Activated naive CD4-positive, alpha-beta T cell (primary cell): ENCODE data around the gene USP53.
"Not testable (repeated sequence)": the region's sequence is repeated elsewhere in the genome, so short reads cannot be mapped to it uniquely, and the experiment has no call there.

Experiments
- DNase-seq, 4 experiments: peaks; one replicate each; lab custom pipeline; 2025; lab: John Stamatoyannopoulos, UW

USP53 gene

GRCh38 chr4:119229908-119230687 is 17.6 kb downstream of the USP53 start:
- DNase-seq: no peak

GRCh38 chr4:119231491-119231890 is 19.0 kb downstream of the USP53 start:
- DNase-seq: no peak

- DNase-seq: no peak
Observed at GRCh38 chr4:119232286-119232685, 19.8 kb downstream of the USP53 start.

- no peak for DNase-seq
Observed at GRCh38 chr4:119233191-119233590, 20.7 kb downstream of the USP53 start.

- DNase-seq: no peak
Observed at GRCh38 chr4:119233750-119234149, 21.2 kb downstream of the USP53 start.

- DNase-seq: no peak
Observed at GRCh38 chr4:119237201-119237600, 24.7 kb downstream of the USP53 start.

- no peak for DNase-seq
Observed at GRCh38 chr4:119237642-119238041, 25.1 kb downstream of the USP53 start.

- DNase-seq: no peak
Observed at GRCh38 chr4:119238068-119238722, 25.7 kb downstream of the USP53 start.

- DNase-seq: no peak
Observed at GRCh38 chr4:119240128-119240527, 27.6 kb downstream of the USP53 start.

- no peak for DNase-seq
Observed at GRCh38 chr4:119240568-119240967, 28.1 kb downstream of the USP53 start.

- no peak for DNase-seq
Observed at GRCh38 chr4:119242417-119242816, 29.9 kb downstream of the USP53 start.

GRCh38 chr4:119243868-119244267 is 31.4 kb downstream of the USP53 start:
- DNase-seq: no peak

- no peak for DNase-seq
Observed at GRCh38 chr4:119244344-119244743, 31.8 kb downstream of the USP53 start.

GRCh38 chr4:119244832-119245231 is 32.3 kb downstream of the USP53 start:
- DNase-seq: no peak

GRCh38 chr4:119246177-119246733 is 33.7 kb downstream of the USP53 start:
- no peak for DNase-seq

- not testable (repeated sequence) for DNase-seq
Observed at GRCh38 chr4:119251037-119251436, 38.5 kb downstream of the USP53 start.

- DNase-seq: not testable (repeated sequence)
Observed at GRCh38 chr4:119255223-119255622, 42.7 kb downstream of the USP53 start.

GRCh38 chr4:119260528-119260927 is 48.0 kb downstream of the USP53 start:
- no peak for DNase-seq

- DNase-seq: no peak
Observed at GRCh38 chr4:119261986-119262385, 49.5 kb downstream of the USP53 start.

GRCh38 chr4:119264743-119265142 is 52.2 kb downstream of the USP53 start:
- DNase-seq: no peak

GRCh38 chr4:119266153-119266552 is 53.6 kb downstream of the USP53 start:
- DNase-seq: no peak

- DNase-seq: no peak
Observed at GRCh38 chr4:119268466-119268865, 56.0 kb downstream of the USP53 start.

- no peak for DNase-seq
Observed at GRCh38 chr4:119271361-119272085, 59.0 kb downstream of the USP53 start.
